Lung (tissue), 12 donors: ENCODE results near the gene NOP9. TPM values are rescaled to one million over a fixed set of nuclear protein-coding genes. Genes with fewer than 3 reads are reported as not detected.

ENCODE experiments used
- ATAC-seq: fragments of 200-7000 bp; cut with Tn5 transposase; one replicate; pipeline ENCODE4 v1.9.1; 2020; ENCODE audit warnings: moderate number of reproducible peaks; ENCODE audit not compliant: insufficient read depth, low FRiP score
- DNase-seq, 3 donors: peaks; one replicate each; pipeline ENCODE4 v3.0.0-alpha.2; 2013 to 2017
- H3K27ac ChIP-seq, 2 donors: one replicate each; pipeline ENCODE4 v1.5.1; 2013; ENCODE audit warnings: mild to moderate bottlenecking in 2 of 2, moderate library complexity in 2 of 2, control low read depth in 1 of 2, inconsistent platforms in 1 of 2, low read depth in 1 of 2, low read length in 1 of 2
- H3K27me3 ChIP-seq, 3 donors: one replicate each; pipeline ENCODE4 v1.5.1; 2013; ENCODE audit warnings: low read length in 2 of 3; ENCODE audit not compliant: control insufficient read depth in 3 of 3, insufficient read depth in 3 of 3
- H3K36me3 ChIP-seq, 4 donors: one replicate each; pipeline ENCODE4 v1.5.1; 2013; ENCODE audit warnings: low read length in 4 of 4, mild to moderate bottlenecking in 1 of 4, moderate library complexity in 1 of 4; ENCODE audit not compliant: control insufficient read depth in 4 of 4, insufficient read depth in 4 of 4
- H3K4me1 ChIP-seq, 5 donors: one replicate each; pipeline ENCODE4 v1.5.1; 2013; ENCODE audit warnings: low read length in 5 of 5, mild to moderate bottlenecking in 2 of 5, moderate library complexity in 1 of 5; ENCODE audit not compliant: control insufficient read depth in 5 of 5, insufficient read depth in 5 of 5
- H3K4me3 ChIP-seq: one replicate; pipeline ENCODE4 v1.5.1; 2013; ENCODE audit warnings: mild to moderate bottlenecking, control low read depth, moderate library complexity
- H3K9ac ChIP-seq, 2 donors: one replicate each; pipeline ENCODE4 v1.5.1; 2013; ENCODE audit warnings: low read length in 2 of 2, control low read depth in 1 of 2; ENCODE audit not compliant: insufficient read depth in 1 of 2
- H3K9me3 ChIP-seq, 4 donors: one replicate each; pipeline ENCODE4 v1.5.1; 2013; ENCODE audit warnings: low read length in 3 of 4, mild to moderate bottlenecking in 1 of 4, moderate library complexity in 1 of 4; ENCODE audit not compliant: control insufficient read depth in 4 of 4, insufficient read depth in 3 of 4
- WGBS, 2 donors: extraction: QIAGEN DNeasy Blood & Tissue Kit; methylation state at CpG; one replicate each; pipeline ENCODE4 v1.1.7; 2013; 5-methylcytosine and 5-hydroxymethylcytosine counted together
- polyA plus RNA-seq, 2 donors: library from polyadenylated mRNA; stranded (reverse); fragments of 200-250 nt; gene quantifications; one replicate each; pipeline ENCODE4 v1.2.1, GENCODE V29; 2013
- total RNA-seq, 2 donors: library from RNA; depleted of rRNA in 1 of 2; stranded (reverse); fragments of >200 nt in 1 of 2; gene quantifications; one replicate each; pipeline ENCODE4 v1.2.1, GENCODE V29; 2014 to 2021
- TF ChIP-seq, protein P1 (sequence below): IDR thresholded peaks from 2 replicates; pipeline ENCODE4 v1.5.1; 2012; ENCODE audit warnings: mild to moderate bottlenecking; ENCODE audit errors: control extremely low read depth, extremely low read depth
- donor health status: control.
- donor health status: control.
- donor health status: Bipolar disorder and iron deficiency.
- donor health status: healthy.
- donor health status: DM: yes; HTN: yes; CAD: no.

NOP9 gene
- total and polyA plus RNA-seq, 4 donors, result 12.1 to 25.9 (median 13.8) TPM

DNA sequence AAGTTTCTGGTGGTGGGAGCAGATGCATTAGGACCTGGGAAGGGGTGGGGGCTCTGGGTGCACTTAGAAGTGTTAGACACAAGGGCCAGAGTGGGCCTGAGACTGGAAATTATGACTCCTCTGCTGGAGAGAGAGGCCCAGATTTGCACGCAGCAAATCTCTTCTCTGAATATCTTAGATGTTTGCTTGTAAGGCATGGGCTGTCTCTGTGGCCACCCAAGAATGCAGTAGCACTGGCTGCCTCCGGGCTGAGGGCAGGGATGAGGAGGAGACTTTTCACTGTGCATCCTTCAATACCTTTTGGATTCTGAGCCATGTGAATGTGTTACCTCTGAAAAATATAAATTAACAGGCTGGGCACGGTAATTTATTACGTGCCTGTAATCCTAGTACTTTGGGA, 14.3 kb upstream of the NOP9 start:
- Histone ChIP-seq H3K4me3 (no peak overlapping the region), H3K27ac (no peak overlapping the region), H3K4me1 (peaks cover 0 to 5% (median 0%) of the 10 kb centered on the region in 5 donors), H3K9ac (no peak overlapping the region), H3K9me3 (no peaks in the 10 kb centered on the region), H3K27me3 (no peaks in the 10 kb centered on the region), H3K36me3 (peaks cover 0 to 8% (median 6%) of the 10 kb centered on the region in 4 donors)
- TF ChIP-seq, protein P1, sequence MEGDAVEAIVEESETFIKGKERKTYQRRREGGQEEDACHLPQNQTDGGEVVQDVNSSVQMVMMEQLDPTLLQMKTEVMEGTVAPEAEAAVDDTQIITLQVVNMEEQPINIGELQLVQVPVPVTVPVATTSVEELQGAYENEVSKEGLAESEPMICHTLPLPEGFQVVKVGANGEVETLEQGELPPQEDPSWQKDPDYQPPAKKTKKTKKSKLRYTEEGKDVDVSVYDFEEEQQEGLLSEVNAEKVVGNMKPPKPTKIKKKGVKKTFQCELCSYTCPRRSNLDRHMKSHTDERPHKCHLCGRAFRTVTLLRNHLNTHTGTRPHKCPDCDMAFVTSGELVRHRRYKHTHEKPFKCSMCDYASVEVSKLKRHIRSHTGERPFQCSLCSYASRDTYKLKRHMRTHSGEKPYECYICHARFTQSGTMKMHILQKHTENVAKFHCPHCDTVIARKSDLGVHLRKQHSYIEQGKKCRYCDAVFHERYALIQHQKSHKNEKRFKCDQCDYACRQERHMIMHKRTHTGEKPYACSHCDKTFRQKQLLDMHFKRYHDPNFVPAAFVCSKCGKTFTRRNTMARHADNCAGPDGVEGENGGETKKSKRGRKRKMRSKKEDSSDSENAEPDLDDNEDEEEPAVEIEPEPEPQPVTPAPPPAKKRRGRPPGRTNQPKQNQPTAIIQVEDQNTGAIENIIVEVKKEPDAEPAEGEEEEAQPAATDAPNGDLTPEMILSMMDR, result no peak
- DNase-seq (no peak), ATAC-seq (no peak)
- 87 to 90% methylated on average over 4 of the region's 4 CpGs for WGBS, 2 donors

DNA sequence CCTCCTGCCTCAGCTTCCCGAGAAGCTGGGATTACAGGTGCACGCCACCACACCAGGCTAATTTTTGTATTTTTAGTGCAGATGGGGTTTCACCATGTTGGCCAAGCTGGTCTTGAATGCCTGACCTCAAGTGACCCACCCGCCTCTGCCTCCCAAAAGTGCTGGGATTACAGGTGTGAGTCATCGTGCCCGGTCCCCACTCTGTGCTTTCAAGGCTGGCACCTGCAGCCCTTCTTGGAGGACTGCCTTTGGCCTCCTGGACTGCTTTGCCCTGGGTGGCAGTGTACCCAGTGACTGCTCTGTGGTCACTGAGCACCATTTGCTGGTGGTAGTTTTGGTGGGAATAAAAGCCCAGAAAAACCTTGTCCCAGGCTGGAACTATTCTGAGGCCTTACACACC, 12.7 kb upstream of the NOP9 start:
- peaks cover 7 to 22% (median 15%) of the 10 kb centered on the region in 4 donors for H3K36me3 ChIP-seq
- no peak overlapping the region for H3K4me3 ChIP-seq

DNA sequence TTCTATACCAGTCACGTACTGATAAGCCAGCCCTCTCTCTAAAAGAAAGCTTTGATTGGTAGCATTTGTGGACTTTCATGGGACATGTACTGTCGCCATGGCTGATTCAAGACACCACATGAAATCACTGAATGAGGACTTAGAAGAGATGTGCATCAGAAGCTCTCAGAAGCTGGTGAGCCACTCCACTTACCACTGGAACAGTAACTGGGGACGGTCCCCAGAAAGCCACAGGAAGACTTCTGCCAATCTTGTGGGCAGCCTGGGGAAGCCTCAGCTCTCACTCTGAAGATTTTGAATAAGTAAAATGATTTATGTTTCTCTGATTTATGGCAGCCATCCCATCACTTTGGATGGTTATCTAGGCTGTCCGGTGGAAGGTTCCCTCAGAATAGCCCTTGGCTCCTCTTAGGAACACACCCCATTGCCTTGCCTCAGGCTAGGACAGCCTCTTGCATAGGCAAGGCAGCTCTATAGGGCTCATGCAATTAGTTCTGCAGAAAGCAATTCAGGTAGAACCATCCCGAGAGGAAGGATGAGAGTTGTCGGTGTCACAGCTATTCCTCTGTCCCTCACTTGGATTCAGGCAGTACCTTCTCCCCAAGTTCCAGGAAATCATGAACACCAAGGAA, 9.9 kb upstream of the NOP9 start:
- DNase-seq (no peak), ATAC-seq (no peak)
- Histone ChIP-seq H3K4me3 (no peak overlapping the region), H3K4me1 (no peaks in the 10 kb centered on the region), H3K36me3 (peaks cover 7 to 29% (median 20%) of the 10 kb centered on the region in 4 donors), H3K27me3 (no peaks in the 10 kb centered on the region), H3K27ac (no peak overlapping the region), H3K9ac (no peak overlapping the region), H3K9me3 (no peaks in the 10 kb centered on the region)
- TF ChIP-seq, protein P1, result no peak
- 70 to 80% methylated on average over 6 of the region's 6 CpGs for WGBS, 2 donors

More for the DNA sequence above, 12.7 kb upstream of the NOP9 start:
- Histone ChIP-seq H3K27me3 (no peaks in the 10 kb centered on the region), H3K9ac (no peak overlapping the region), H3K4me1 (no peaks in the 10 kb centered on the region), H3K27ac (no peak overlapping the region), H3K9me3 (no peaks in the 10 kb centered on the region)
- WGBS, 2 donors, result 95 to 97% methylated on average over 5 of the region's 5 CpGs
- ATAC-seq (no peak), DNase-seq (no peak)
- TF ChIP-seq, protein P1, result no peak

DNA sequence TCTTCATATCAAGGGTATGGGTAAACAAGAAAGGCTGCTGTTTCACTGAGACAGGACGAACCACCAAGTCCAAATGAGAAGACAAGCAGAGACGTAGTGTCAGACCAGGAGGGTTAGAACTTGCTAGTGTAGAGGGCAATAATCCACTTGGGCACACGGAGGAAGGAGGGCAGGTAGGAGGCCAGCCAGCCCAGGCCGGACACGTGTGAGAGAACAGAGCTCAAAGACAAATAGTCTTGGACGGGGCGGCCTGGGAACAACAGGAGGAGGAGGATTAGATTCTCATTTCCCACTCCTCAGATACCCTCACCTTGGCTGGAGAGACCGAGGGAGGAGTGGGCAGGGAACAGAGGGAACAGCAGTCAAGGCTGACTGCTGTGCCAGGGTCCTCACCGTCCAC, 8.9 kb upstream of the NOP9 start:
- Histone ChIP-seq H3K27me3 (no peaks in the 10 kb centered on the region), H3K4me3 (no peak overlapping the region), H3K9ac (no peak overlapping the region), H3K27ac (no peak overlapping the region), H3K9me3 (no peaks in the 10 kb centered on the region), H3K4me1 (no peaks in the 10 kb centered on the region), H3K36me3 (peaks cover 7 to 31% (median 23%) of the 10 kb centered on the region in 4 donors)
- TF ChIP-seq, protein P1, result no peak
- ATAC-seq (no peak), DNase-seq (no peak)
- 88 to 95% methylated on average over 9 of the region's 9 CpGs for WGBS, 2 donors
